HAP-1 (cell line): ENCODE data around the gene CFAP74.

Experiments used
- DNase-seq, 2 experiments: peaks; one replicate each; pipeline ENCODE4 v3.0.0-alpha.2; 2016 to 2020; ENCODE audit warnings: low spot score in 2 of 2
- H3K27me3 ChIP-seq: fragments of 250-450 bp; sonication (Bioruptor Pico); 2 replicates; pipeline ENCODE4 v1.5.1; 2020; ENCODE audit warnings: low read depth, mild to moderate bottlenecking, moderate library complexity
- H3K36me3 ChIP-seq: fragments of 250-450 bp; sonication (Bioruptor Pico); replicated peaks from 2 replicates; pipeline ENCODE4 v1.5.1; 2020; ENCODE audit warnings: mild to moderate bottlenecking
- H3K4me1 ChIP-seq: fragments of 250-450 bp; sonication (Bioruptor Pico); 2 replicates; pipeline ENCODE4 v1.5.1; 2020; ENCODE audit warnings: mild to moderate bottlenecking
- H3K4me3 ChIP-seq: fragments of 250-450 bp; sonication (Bioruptor Pico); 2 replicates; pipeline ENCODE4 v1.5.1; 2020; ENCODE audit warnings: mild to moderate bottlenecking, moderate library complexity
- H3K9me3 ChIP-seq: fragments of 250-450 bp; sonication (Bioruptor Pico); 2 replicates; pipeline ENCODE4 v1.5.1; 2020; ENCODE audit warnings: mild to moderate bottlenecking, moderate library complexity
- in situ Hi-C: fragments of 300-500 bp; cut with MboI; formaldehyde crosslinking; loops from 3 replicates; pipeline ENCODE4 v1.14.3; 2020; ENCODE audit warnings: low sequenced_read_pairs, inconsistent platforms, mixed read lengths

The CFAP74 gene

GRCh38 chr1:1929639-1930545 is 73.7 kb downstream of the CFAP74 start:
- no peaks in the 10 kb centered on the region for H3K9me3 ChIP-seq
- H3K4me3 ChIP-seq, result no peak overlapping the region
- no peaks in the 10 kb centered on the region for H3K27me3 ChIP-seq
- no peaks in the 10 kb centered on the region for H3K4me1 ChIP-seq
- DNase-seq, result no peak
- in situ Hi-C loops, result no loop called here
- no peaks in the 10 kb centered on the region for H3K36me3 ChIP-seq

GRCh38 chr1:1929102-1929638 is 74.4 kb downstream of the CFAP74 start:
- Histone ChIP-seq H3K4me1 (no peaks in the 10 kb centered on the region), H3K4me3 (no peak overlapping the region), H3K36me3 (no peaks in the 10 kb centered on the region), H3K9me3 (no peaks in the 10 kb centered on the region), H3K27me3 (no peaks in the 10 kb centered on the region)
- DNase-seq, result no peak
- in situ Hi-C loops, result no loop called here

GRCh38 chr1:1928231-1929101 is 75.1 kb downstream of the CFAP74 start:
- H3K9me3 ChIP-seq, result no peaks in the 10 kb centered on the region
- in situ Hi-C loops, result no loop called here
- H3K27me3 ChIP-seq, result no peaks in the 10 kb centered on the region
- H3K4me3 ChIP-seq, result no peak overlapping the region
- no peaks in the 10 kb centered on the region for H3K36me3 ChIP-seq
- H3K4me1 ChIP-seq, result no peaks in the 10 kb centered on the region
- DNase-seq, result no peak

GRCh38 chr1:1927751-1928150 is 75.8 kb downstream of the CFAP74 start:
- no peak for DNase-seq
- Histone ChIP-seq H3K27me3 (no peaks in the 10 kb centered on the region), H3K36me3 (no peaks in the 10 kb centered on the region), H3K4me1 (no peaks in the 10 kb centered on the region), H3K4me3 (no peak overlapping the region), H3K9me3 (no peaks in the 10 kb centered on the region)
- in situ Hi-C loops, result no loop called here

GRCh38 chr1:1926886-1927660 is 76.5 kb downstream of the CFAP74 start:
- in situ Hi-C loops, result no loop called here
- H3K4me3 ChIP-seq, result no peak overlapping the region
- DNase-seq, result no peak
- H3K36me3 ChIP-seq, result no peaks in the 10 kb centered on the region
- no peaks in the 10 kb centered on the region for H3K4me1 ChIP-seq
- H3K27me3 ChIP-seq, result no peaks in the 10 kb centered on the region
- no peaks in the 10 kb centered on the region for H3K9me3 ChIP-seq

GRCh38 chr1:1926346-1926811 is 77.2 kb downstream of the CFAP74 start:
- Histone ChIP-seq H3K27me3 (no peaks in the 10 kb centered on the region), H3K4me3 (no peak overlapping the region), H3K9me3 (no peaks in the 10 kb centered on the region), H3K4me1 (no peaks in the 10 kb centered on the region), H3K36me3 (no peaks in the 10 kb centered on the region)
- DNase-seq, result no peak
- in situ Hi-C loops, result no loop called here

- in situ Hi-C loops, result no loop called here
Observed at GRCh38 chr1:1925437-1926345, 77.9 kb downstream of the CFAP74 start.

GRCh38 chr1:1924849-1925248 is 78.7 kb downstream of the CFAP74 start:
- no peaks in the 10 kb centered on the region for H3K36me3 ChIP-seq
- H3K27me3 ChIP-seq, result no peaks in the 10 kb centered on the region
- no peak for DNase-seq
- peaks cover under 1% of the 10 kb centered on the region for H3K4me1 ChIP-seq
- H3K9me3 ChIP-seq, result no peaks in the 10 kb centered on the region
- H3K4me3 ChIP-seq, result no peak overlapping the region
- in situ Hi-C loops, result no loop called here

More at GRCh38 chr1:1925437-1926345, 77.9 kb downstream of the CFAP74 start:
- no peak for DNase-seq
- no peaks in the 10 kb centered on the region for H3K4me1 ChIP-seq
- H3K9me3 ChIP-seq, result no peaks in the 10 kb centered on the region
- no peak overlapping the region for H3K4me3 ChIP-seq
- H3K27me3 ChIP-seq, result no peaks in the 10 kb centered on the region
- H3K36me3 ChIP-seq, result no peaks in the 10 kb centered on the region

- no peaks in the 10 kb centered on the region for H3K27me3 ChIP-seq
- no peak for DNase-seq
- in situ Hi-C loops, result no loop called here
- H3K36me3 ChIP-seq, result no peaks in the 10 kb centered on the region
- H3K4me1 ChIP-seq, result peaks cover 4% of the 10 kb centered on the region
- H3K4me3 ChIP-seq, result no peak overlapping the region
- no peaks in the 10 kb centered on the region for H3K9me3 ChIP-seq
Observed at GRCh38 chr1:1924386-1924785, 79.2 kb downstream of the CFAP74 start.

GRCh38 chr1:1922956-1923833 is 80.4 kb downstream of the CFAP74 start:
- H3K27me3 ChIP-seq, result no peaks in the 10 kb centered on the region
- DNase-seq, result no peak
- no peaks in the 10 kb centered on the region for H3K9me3 ChIP-seq
- no peak overlapping the region for H3K4me3 ChIP-seq
- in situ Hi-C loops, result no loop called here
- peaks cover 10% of the 10 kb centered on the region for H3K4me1 ChIP-seq
- H3K36me3 ChIP-seq, result no peaks in the 10 kb centered on the region

GRCh38 chr1:1922702-1922955 is 81.0 kb downstream of the CFAP74 start:
- in situ Hi-C loops, result no loop called here
- no peaks in the 10 kb centered on the region for H3K27me3 ChIP-seq
- no peaks in the 10 kb centered on the region for H3K36me3 ChIP-seq
- no peaks in the 10 kb centered on the region for H3K9me3 ChIP-seq
- H3K4me3 ChIP-seq, result no peak overlapping the region
- H3K4me1 ChIP-seq, result peaks cover 11% of the 10 kb centered on the region
- no peak for DNase-seq
